AG04450 (cell line): Measurements from ENCODE around the gene KRTAP10-9. TPM values are rescaled to one million over a fixed set of nuclear protein-coding genes. Genes with fewer than 3 reads are reported as not detected.

ENCODE experiments used
- CTCF ChIA-PET: fragments of 300-600, 350-600 bp; formaldehyde crosslinking; extraction: SDS; loops from one replicate; lab custom pipeline; 2022; ENCODE audit warnings: antibody characterized with exemption, inconsistent platforms; lab: Charles Lee
- POLR2A ChIA-PET: fragments of 350-600 bp; formaldehyde crosslinking; extraction: SDS; loops from one replicate; lab custom pipeline; 2021; ENCODE audit warnings: antibody characterized with exemption, inconsistent platforms; lab: Yijun Ruan, JAX
- DNase-seq: peaks from one replicate; pipeline ENCODE4 v3.0.0-alpha.2; 2011; ENCODE audit warnings: low read depth, low spot score
- H3K27ac ChIP-seq: one replicate; pipeline ENCODE4 v1.5.1; 2012; ENCODE audit warnings: low read depth, low read length, control low read depth
- H3K27me3 ChIP-seq: one replicate; pipeline ENCODE4 v1.6.0; 2012; ENCODE audit warnings: low read length; ENCODE audit not compliant: control insufficient read depth, insufficient read depth
- H3K4me3 ChIP-seq: 2 replicates; pipeline ENCODE4 v1.5.1; 2011; ENCODE audit warnings: mild to moderate bottlenecking, low read depth, low read length, control low read depth
- H3K9me3 ChIP-seq: 2 replicates; pipeline ENCODE4 v1.5.1; 2012; ENCODE audit warnings: low read length; ENCODE audit not compliant: control insufficient read depth, insufficient read depth
- polyA plus RNA-seq: library from polyadenylated mRNA; depleted of rRNA; stranded (reverse); fragments of >200 nt; gene quantifications from 2 replicates; pipeline ENCODE4 v1.2.3, GENCODE V29; 2011
- TF ChIP-seq, protein P1 (sequence below): IDR thresholded peaks from 2 replicates; pipeline ENCODE4 v1.5.1; 2011; ENCODE audit warnings: low read depth, low read length, control low read depth, inconsistent platforms

The KRTAP10-9 gene
- polyA plus RNA-seq, 1 experiment, result not detected

DNA sequence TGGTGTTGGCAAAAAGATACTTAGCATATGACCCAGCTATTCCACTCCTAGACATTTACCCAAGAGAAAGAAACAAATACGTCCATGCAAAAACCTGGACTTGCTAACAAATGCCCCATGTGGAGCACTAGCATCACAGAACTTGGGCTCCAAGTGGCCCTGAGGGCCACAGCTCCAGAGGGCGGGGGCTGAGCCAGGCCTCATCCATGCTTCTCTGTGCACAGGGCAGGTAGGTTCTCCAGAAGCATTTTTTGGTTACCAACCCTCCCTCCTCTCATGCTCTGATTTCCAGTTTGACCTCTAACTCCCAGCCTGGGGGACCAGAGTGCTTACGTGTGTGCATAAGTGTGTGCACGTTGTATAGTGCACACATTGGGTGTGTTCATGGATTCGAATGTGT, 37.8 kb downstream of the KRTAP10-9 start:
- H3K4me3 ChIP-seq, result no peak overlapping the region
- ChIA-PET CTCF (no interaction called here), POLR2A (no interaction called here)
- no peaks in the 10 kb centered on the region; the same call in 1 of the 2 replicates for H3K9me3 ChIP-seq
- DNase-seq, result no peak
- no peak overlapping the region for H3K27ac ChIP-seq
- TF ChIP-seq, protein P1, sequence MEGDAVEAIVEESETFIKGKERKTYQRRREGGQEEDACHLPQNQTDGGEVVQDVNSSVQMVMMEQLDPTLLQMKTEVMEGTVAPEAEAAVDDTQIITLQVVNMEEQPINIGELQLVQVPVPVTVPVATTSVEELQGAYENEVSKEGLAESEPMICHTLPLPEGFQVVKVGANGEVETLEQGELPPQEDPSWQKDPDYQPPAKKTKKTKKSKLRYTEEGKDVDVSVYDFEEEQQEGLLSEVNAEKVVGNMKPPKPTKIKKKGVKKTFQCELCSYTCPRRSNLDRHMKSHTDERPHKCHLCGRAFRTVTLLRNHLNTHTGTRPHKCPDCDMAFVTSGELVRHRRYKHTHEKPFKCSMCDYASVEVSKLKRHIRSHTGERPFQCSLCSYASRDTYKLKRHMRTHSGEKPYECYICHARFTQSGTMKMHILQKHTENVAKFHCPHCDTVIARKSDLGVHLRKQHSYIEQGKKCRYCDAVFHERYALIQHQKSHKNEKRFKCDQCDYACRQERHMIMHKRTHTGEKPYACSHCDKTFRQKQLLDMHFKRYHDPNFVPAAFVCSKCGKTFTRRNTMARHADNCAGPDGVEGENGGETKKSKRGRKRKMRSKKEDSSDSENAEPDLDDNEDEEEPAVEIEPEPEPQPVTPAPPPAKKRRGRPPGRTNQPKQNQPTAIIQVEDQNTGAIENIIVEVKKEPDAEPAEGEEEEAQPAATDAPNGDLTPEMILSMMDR, result no peak
- H3K27me3 ChIP-seq, result no peaks in the 10 kb centered on the region

- no peak for DNase-seq
- Histone ChIP-seq H3K9me3 (no peaks in the 10 kb centered on the region; the same call in 1 of the 2 replicates), H3K27me3 (peaks cover 2% of the 10 kb centered on the region), H3K4me3 (no peak within 1 kb of the TSS), H3K27ac (no peak within 1 kb of the TSS)
- ChIA-PET CTCF (no interaction called here), POLR2A (no interaction called here)
- TF ChIP-seq, protein P1, result no peak
Observed at GRCh38 chr21:44666401-44667320, 39.8 kb downstream of the KRTAP10-9 start, which contains the start of gene KRTAP12-2. Gene KRTAP12-2 (minus strand): TSS chr21:44666927. CDS start chr21:44666886, 41 bp downstream.

DNA sequence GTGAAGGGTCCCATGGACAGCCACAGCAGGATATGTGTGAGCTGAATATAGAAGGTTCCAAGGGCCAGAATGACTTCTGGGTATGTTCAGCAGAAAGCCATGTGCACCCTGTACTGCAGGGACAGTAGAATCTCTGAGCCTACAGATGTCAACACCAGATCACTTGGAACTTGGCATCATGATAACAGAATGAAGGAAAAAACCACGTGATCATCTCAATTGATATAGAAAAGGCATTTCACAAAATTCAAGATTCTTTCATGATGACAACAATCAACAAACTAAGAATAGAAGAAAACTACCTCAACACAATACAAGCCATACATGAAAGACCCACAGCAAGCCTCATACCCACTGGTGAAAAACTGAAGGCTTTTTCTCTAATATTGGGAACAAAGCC, 40.7 kb downstream of the KRTAP10-9 start:
- CTCF ChIA-PET, result interaction anchor here (0.6 kb wide), 1 partner anchor 16 kb away, joined by 4 read pairs; no protein-coding TSS in a partner anchor
- no peak for DNase-seq
- TF ChIP-seq, protein P1, result no peak
- Histone ChIP-seq H3K27me3 (peaks cover 2% of the 10 kb centered on the region), H3K9me3 (no peaks in the 10 kb centered on the region; the same call in 1 of the 2 replicates), H3K4me3 (no peak overlapping the region), H3K27ac (no peak overlapping the region)
- POLR2A ChIA-PET, result no interaction called here

DNA sequence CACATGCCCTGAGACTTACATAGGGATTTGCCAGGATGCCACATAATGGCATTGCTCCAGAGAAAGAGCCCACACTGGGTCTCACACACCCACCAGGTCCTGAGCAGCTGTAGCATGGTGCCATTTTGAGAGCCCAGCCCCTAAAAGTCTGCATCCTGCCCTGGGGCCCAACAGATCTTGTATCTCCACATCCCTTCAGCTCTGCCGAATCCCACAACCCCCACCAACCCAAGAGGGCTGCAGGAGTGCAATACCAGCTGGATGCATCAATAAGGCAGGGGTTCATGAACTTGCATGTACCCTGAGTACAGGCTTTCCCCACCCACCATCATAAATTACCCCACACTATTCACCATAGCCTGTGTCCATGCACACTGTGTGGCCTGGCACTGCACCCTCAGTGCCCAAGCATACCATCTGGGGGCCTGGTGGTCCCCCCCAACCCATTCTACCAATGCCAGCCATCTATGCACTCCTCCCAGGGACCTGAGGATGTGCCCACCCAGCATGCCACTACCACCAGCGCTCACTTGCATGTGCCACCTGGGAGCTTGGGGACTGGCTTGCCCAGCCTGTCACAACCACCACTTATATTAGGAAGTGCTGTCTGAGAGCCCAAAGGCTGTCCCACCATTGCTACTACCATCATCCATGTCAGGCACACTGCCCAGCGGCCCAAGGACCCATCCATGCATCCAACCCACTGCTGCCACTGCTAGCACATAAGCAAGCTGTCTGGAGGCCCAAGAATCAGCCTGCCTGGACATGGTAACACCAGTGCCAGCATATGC, 43.9 kb downstream of the KRTAP10-9 start:
- CTCF ChIA-PET, result no interaction called here

More for the DNA sequence above, 43.9 kb downstream of the KRTAP10-9 start:
- H3K27ac ChIP-seq, result no peak overlapping the region
- no peak overlapping the region for H3K4me3 ChIP-seq
- TF ChIP-seq, protein P1, result no peak
- H3K27me3 ChIP-seq, result peaks cover 5% of the 10 kb centered on the region
- H3K9me3 ChIP-seq, result no peaks in the 10 kb centered on the region; the same call in 1 of the 2 replicates
- DNase-seq, result no peak
- POLR2A ChIA-PET, result no interaction called here
